GM08714 (cell line): ENCODE results near the gene RECQL5.

Experiments used
- H3K4me3 ChIP-seq: fragments of 200-500 bp; sonication (Bioruptor generic); 2 replicates; pipeline ENCODE4 v1.5.1; 2014; ENCODE audit warnings: mild to moderate bottlenecking, low read length, inconsistent platforms
- ZNF274 ChIP-seq: IDR thresholded peaks from 2 replicates; pipeline ENCODE4 v1.6.1; 2012; ENCODE audit warnings: mild to moderate bottlenecking, low read depth, low read length

The RECQL5 gene

DNA sequence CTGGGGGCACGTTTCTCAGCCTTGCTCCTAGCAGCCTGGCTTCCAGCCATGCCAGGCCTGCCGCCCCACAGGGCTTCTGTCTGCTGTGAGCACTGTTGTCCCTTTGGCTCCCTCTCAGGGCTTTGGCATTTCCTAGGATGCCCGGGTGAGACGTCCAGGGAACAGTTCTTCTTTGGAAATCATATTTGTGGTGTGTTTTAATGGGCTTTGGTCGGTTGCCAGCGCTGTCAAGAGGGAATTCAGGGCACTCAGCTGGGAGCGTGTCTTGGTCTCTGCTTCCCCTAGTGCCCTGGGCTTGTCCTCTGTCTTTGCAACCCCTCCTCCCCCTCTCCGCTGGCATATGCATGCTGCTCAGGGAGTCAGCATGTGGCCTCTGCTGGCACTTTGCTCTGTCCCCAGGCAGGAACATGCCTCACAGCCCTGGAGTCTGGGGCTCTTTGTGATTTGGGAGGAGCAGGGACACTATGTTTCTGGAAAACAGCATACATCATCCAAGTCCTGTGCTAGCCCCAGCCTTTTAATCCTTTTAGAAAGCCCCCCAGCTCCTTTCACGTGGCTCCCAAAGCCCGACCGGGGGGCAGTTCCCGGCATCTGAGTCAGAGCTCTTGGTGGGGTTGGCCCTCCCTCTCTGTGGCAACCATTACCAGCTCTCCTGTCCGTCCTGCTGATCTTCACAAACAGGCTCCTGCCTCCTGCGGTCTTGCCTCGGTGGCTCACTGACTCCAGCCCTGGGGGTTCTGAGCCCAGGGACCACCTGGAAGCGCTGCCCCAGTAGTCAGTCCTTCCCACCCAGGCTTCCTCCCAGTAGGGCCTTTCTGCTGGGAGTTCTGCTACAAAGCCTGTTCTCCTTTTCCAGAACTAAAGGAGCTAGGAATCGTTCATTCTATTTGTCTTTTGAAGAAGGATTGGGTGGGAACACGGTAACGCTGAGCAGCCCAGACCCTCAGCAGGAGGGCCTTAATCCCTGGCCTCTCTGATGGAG is 26.8 kb upstream of the RECQL5 start:
- no peak for TF ChIP-seq ZNF274
- H3K4me3 ChIP-seq = no peak overlapping the region

GRCh38 chr17:75692976-75693375 is 26.0 kb upstream of the RECQL5 start:
- TF ChIP-seq ZNF274 = no peak
- H3K4me3 ChIP-seq = no peak overlapping the region

GRCh38 chr17:75691801-75692626 is 25.1 kb upstream of the RECQL5 start:
- no peak overlapping the region for H3K4me3 ChIP-seq
- TF ChIP-seq ZNF274 = no peak

- TF ChIP-seq ZNF274 = no peak
These were observed 24.4 kb upstream of the RECQL5 start for GRCh38 chr17:75691371-75691791.

GRCh38 chr17:75689441-75689873 is 22.5 kb upstream of the RECQL5 start:
- no peak for TF ChIP-seq ZNF274
- no peak overlapping the region; the same call in 1 of the 2 replicates for H3K4me3 ChIP-seq

More at GRCh38 chr17:75691371-75691791, 24.4 kb upstream of the RECQL5 start:
- no peak overlapping the region for H3K4me3 ChIP-seq

DNA sequence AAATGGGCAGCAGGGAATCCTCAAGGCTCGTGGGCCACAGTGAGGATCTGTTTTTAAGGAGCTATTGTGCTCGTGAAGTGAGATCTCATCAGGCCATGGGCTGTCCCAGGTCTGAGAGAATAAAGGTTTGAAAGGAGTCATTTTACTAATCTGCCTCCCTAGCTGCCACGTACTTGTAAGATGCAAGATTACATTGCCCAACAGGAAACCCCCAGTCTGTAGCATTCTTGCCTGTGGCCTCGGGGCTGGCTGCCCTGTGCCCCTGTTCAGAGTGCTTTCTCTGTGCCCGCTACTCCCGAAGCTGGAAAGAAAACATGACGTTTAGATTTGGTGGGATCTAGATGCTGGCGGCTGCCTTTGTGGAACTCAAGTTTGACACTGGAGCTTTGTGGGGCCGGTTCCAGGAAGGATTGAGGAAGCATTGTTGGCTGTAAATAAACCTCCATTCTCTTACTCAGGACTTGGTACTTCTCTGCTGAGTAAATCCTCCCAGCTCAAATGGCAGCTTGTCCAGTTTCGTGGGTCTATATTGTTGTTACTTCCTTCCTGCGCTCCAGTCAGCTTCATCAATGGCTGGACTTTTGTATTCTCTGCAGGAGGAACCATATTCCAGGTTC is 21.4 kb upstream of the RECQL5 start:
- TF ChIP-seq ZNF274 = no peak
- H3K4me3 ChIP-seq = no peak overlapping the region

DNA sequence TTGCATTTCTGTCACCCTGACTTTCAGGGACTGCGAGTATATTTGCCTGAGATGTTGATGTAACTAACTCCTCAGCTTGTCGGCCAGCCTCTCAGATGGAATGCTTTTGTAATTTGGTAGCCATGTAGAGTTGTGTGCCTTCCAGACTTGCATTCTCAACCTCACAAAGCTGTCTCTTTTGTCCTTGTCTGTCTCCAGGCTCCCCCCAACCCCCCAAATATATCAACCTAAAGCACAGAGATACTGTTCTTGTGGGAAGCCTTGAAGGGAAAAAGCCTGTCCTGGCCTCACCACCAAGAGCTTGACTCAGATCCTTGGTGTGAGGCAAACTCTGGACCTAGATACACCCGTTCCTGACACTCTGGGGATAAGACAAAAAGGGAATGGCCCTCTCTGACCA is 18.5 kb upstream of the RECQL5 start:
- no peak for TF ChIP-seq ZNF274
- no peak overlapping the region for H3K4me3 ChIP-seq

DNA sequence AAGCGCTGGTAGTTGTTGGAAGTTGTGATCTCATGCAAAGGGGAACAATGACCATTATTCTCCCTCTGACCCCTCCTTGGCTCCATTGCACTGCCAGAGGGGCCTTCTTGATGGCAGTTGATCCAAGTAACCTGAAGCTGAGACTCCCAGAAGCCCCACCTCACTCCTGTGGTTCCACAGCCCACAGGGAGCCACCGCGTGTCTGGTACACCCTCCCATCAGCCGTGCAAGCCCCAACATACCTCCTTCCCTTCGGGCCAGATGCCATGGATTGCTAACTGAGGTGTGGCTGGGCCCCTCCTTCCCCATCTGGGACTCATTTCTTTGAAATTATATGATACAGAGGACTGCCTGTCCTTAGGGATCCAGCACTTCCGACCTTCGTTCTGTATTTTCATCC is 18.0 kb upstream of the RECQL5 start:
- H3K4me3 ChIP-seq = no peak overlapping the region
- TF ChIP-seq ZNF274 = no peak

DNA sequence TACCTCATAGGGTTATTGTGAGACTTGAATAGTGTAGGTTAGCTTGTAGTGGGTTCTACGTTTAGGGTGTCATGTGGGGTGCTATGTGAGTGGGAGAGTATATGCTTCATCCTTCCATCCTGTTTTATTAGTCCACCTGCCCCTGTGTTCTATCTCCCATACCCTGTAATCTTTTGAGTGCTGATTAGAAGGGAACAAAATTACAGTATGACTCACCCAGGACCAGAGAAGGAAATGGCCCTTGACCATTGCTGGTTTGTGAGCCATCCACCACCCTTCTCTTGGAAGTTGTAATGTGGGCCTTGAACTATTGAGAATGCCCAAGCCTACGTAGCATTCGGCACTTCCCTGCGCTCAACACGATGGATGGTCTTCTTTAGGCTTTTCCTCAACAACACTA is 17.3 kb upstream of the RECQL5 start:
- no peak overlapping the region for H3K4me3 ChIP-seq

GRCh38 chr17:75683583-75683982 is 16.6 kb upstream of the RECQL5 start:
- TF ChIP-seq ZNF274 = no peak
- H3K4me3 ChIP-seq = no peak overlapping the region

More for the DNA sequence above, 17.3 kb upstream of the RECQL5 start:
- TF ChIP-seq ZNF274 = no peak

DNA sequence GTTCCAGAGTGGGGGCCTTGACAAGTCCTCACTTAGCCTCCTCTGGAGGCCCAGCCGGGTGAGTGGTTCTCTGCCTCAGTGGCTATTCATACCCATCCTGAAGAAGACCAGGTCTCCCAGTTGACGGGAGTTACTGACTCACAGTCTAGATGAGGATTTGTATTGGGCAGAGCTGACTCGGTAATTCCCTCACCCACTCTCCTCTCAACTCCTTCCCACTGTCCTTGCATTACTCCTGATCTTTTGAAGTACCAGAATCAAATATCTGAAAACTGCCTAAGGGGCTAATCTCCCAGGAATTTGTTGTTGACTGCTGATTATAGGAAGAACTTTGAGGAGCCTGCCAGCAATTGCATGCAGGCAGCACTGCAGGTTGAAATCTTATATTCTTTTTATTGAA is 14.3 kb upstream of the RECQL5 start:
- no peak for TF ChIP-seq ZNF274

GRCh38 chr17:75680431-75680830 is 13.5 kb upstream of the RECQL5 start:
- no peak for TF ChIP-seq ZNF274
- H3K4me3 ChIP-seq = no peak overlapping the region

More for the DNA sequence above, 14.3 kb upstream of the RECQL5 start:
- no peak overlapping the region for H3K4me3 ChIP-seq

- no peak overlapping the region for H3K4me3 ChIP-seq
- no peak for TF ChIP-seq ZNF274
These were observed 12.8 kb upstream of the RECQL5 start for GRCh38 chr17:75679706-75680211.

DNA sequence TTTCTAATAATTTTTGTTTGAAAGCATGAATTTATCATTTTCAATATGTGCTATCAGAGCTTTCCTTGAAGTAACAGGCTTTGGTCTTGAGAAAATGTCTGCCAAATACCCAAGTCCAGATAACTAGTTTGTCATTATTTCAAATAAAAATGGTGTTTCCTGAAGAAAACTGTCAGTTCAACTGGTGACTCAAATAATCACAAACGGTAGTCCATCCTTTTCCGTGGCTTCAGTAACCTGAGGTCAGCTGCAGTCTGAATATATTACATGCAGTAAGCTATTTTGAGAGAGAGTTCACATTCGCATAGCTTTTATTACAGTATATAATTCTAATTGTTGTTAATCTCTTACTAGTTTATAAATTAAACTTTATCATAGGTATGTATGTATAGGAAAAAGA is 9.5 kb upstream of the RECQL5 start:
- no peak for TF ChIP-seq ZNF274
- H3K4me3 ChIP-seq = no peak overlapping the region
